GM21515 (cell line): ENCODE results near the gene SEPTIN8.

Source experiments
- ATAC-seq: cut with Tn5 transposase; IDR thresholded peaks from one replicate; pipeline ENCODE4 v1.9.1; 2021; ENCODE audit not compliant: unreplicated experiment

SEPTIN8 gene

GRCh38 chr5:132765311-132766019, 11.6 kb downstream of the SEPTIN8 start:
- ATAC-seq: no peak

- ATAC-seq: no peak
Measured at GRCh38 chr5:132764671-132765238, 12.3 kb downstream of the SEPTIN8 start.

- ATAC-seq: no peak
Measured at GRCh38 chr5:132764051-132764450, 13.0 kb downstream of the SEPTIN8 start.

- ATAC-seq: no peak
Measured at GRCh38 chr5:132763181-132764036, 13.6 kb downstream of the SEPTIN8 start.

GRCh38 chr5:132762246-132763000, 14.6 kb downstream of the SEPTIN8 start:
- no peak for ATAC-seq

GRCh38 chr5:132761321-132762240, 15.5 kb downstream of the SEPTIN8 start:
- ATAC-seq: no peak

- ATAC-seq: no peak
Measured at GRCh38 chr5:132760601-132761317, 16.3 kb downstream of the SEPTIN8 start.

- ATAC-seq: no peak
Measured at GRCh38 chr5:132760049-132760420, 17.0 kb downstream of the SEPTIN8 start.

- ATAC-seq: no peak
Measured at GRCh38 chr5:132759114-132760048, 17.7 kb downstream of the SEPTIN8 start.

GRCh38 chr5:132758451-132758850, 18.6 kb downstream of the SEPTIN8 start:
- ATAC-seq: no peak

GRCh38 chr5:132756542-132756941, 20.5 kb downstream of the SEPTIN8 start:
- no peak for ATAC-seq

- ATAC-seq: no peak
Measured at GRCh38 chr5:132754947-132755346, 22.1 kb downstream of the SEPTIN8 start.

- ATAC-seq: no peak
Measured at GRCh38 chr5:132754111-132754510, 22.9 kb downstream of the SEPTIN8 start.

GRCh38 chr5:132753135-132753987, 23.7 kb downstream of the SEPTIN8 start:
- no peak for ATAC-seq

GRCh38 chr5:132752581-132753125, 24.4 kb downstream of the SEPTIN8 start:
- ATAC-seq: no peak

GRCh38 chr5:132751971-132752580, 25.0 kb downstream of the SEPTIN8 start:
- ATAC-seq: no peak

- ATAC-seq: no peak
Measured at GRCh38 chr5:132751444-132751843, 25.6 kb downstream of the SEPTIN8 start.
